Right cardiac atrium (tissue), 5 donors: ENCODE results near the gene TGFBR1. TPM values are rescaled to one million over a fixed set of nuclear protein-coding genes. Genes with fewer than 3 reads are reported as not detected.
A peak's percentile ranks its signal among the peaks of the same experiment; 100 is the strongest.

Source experiments
- ATAC-seq, 2 donors: fragments of 200-7000 bp; cut with Tn5 transposase; one replicate each; pipeline versions ENCODE4 v1.8.0 to v1.9.1; 2020; ENCODE audit warnings: moderate library complexity in 2 of 2, mild to moderate bottlenecking in 1 of 2
- DNase-seq, 3 donors: peaks; one replicate each; pipeline ENCODE4 v3.0.0-alpha.2; 2020
- H3K27ac ChIP-seq: one replicate; pipeline ENCODE4 v1.5.1; 2013; ENCODE audit warnings: mild to moderate bottlenecking, low read length, control low read depth, moderate library complexity
- H3K27me3 ChIP-seq: one replicate; pipeline ENCODE4 v1.6.1; 2013; ENCODE audit not compliant: control insufficient read depth, insufficient read depth
- H3K4me1 ChIP-seq: one replicate; pipeline ENCODE4 v1.6.1; 2013; ENCODE audit warnings: low read length; ENCODE audit not compliant: control insufficient read depth, insufficient read depth
- H3K4me3 ChIP-seq: one replicate; pipeline ENCODE4 v1.5.1; 2013; ENCODE audit warnings: low read length, control low read depth
- H3K9me3 ChIP-seq: one replicate; pipeline ENCODE4 v1.6.1; 2013; ENCODE audit warnings: low read length; ENCODE audit not compliant: control insufficient read depth
- WGBS: extraction: QIAGEN DNeasy Blood & Tissue Kit; methylation state at CpG from one replicate; pipeline ENCODE4 v1.1.7; 2013; 5-methylcytosine and 5-hydroxymethylcytosine counted together
- intact Hi-C, 4 donors: fragments of 100-400 bp; cut with DNase I; formaldehyde crosslinking; loops; one replicate each; pipeline versions ENCODE4 v1.11.0 to v1.14.0; 2022 to 2023
- polyA plus RNA-seq: library from polyadenylated mRNA; stranded (reverse); fragments of 200-250 nt; gene quantifications from one replicate; pipeline ENCODE4 v1.2.3, GENCODE V29; 2013
- total RNA-seq, 4 donors: library from RNA; stranded (reverse); fragmentation: NEBNext Ultra II Directional; extraction: Animal tissue kit (Norgen Biotek cat#: 25700); gene quantifications; one replicate each; pipeline ENCODE4 v1.2.1, GENCODE V29; 2021
- donor health status: healthy with polysubstance abuse.
- donor health status: DM: no; HTN: yes; CAD: no.
- donor health status: DM: no; HTN: no; CAD: no.
- donor health status: DM: no; HTN: yes; CAD: no; lungs with severe emphysema.
- donor health status: DM: yes; HTN: yes; CAD: no.

TGFBR1 gene
- total and polyA plus RNA-seq, 5 donors, result 4.3 to 25.8 (median 14.5) TPM

GRCh38 chr9:99076483-99077171 lies 28.3 kb upstream of the TGFBR1 start:
- intact Hi-C loops, result no loop called here
- Histone ChIP-seq H3K9me3 (no peaks in the 10 kb centered on the region), H3K4me1 (peaks cover 7% of the 10 kb centered on the region), H3K27me3 (no peaks in the 10 kb centered on the region), H3K4me3 (no peak overlapping the region), H3K27ac (no peak overlapping the region)
- WGBS, result 42% methylated on average over 6 of the region's 6 CpGs
- peak in 2 of 3 donors; percentile 62 to 70 for DNase-seq
- peak in 1 of 2 donors; percentile 47 for ATAC-seq

GRCh38 chr9:99078717-99079116 lies 26.2 kb upstream of the TGFBR1 start:
- no peak overlapping the region for H3K4me3 ChIP-seq
- H3K27me3 ChIP-seq, result no peaks in the 10 kb centered on the region
- no peak overlapping the region for H3K27ac ChIP-seq
- intact Hi-C loops, result no loop called here
- ATAC-seq (no peak), DNase-seq (no peak)
- 80% methylated on average over 2 of the region's 2 CpGs for WGBS
- H3K4me1 ChIP-seq, result peaks cover 7% of the 10 kb centered on the region
- no peaks in the 10 kb centered on the region for H3K9me3 ChIP-seq

GRCh38 chr9:99079542-99079941 lies 25.4 kb upstream of the TGFBR1 start:
- no peak overlapping the region for H3K4me3 ChIP-seq
- no peaks in the 10 kb centered on the region for H3K9me3 ChIP-seq
- H3K4me1 ChIP-seq, result peaks cover 7% of the 10 kb centered on the region
- ATAC-seq (no peak), DNase-seq (no peak)
- intact Hi-C loops, result no loop called here
- H3K27ac ChIP-seq, result no peak overlapping the region
- H3K27me3 ChIP-seq, result no peaks in the 10 kb centered on the region
- WGBS, result 88% methylated on average over 3 of the region's 3 CpGs

- no peak for DNase-seq
- Histone ChIP-seq H3K27ac (no peak overlapping the region), H3K27me3 (no peaks in the 10 kb centered on the region), H3K4me1 (no peaks in the 10 kb centered on the region), H3K4me3 (no peak overlapping the region), H3K9me3 (no peaks in the 10 kb centered on the region)
- WGBS, result 71% methylated on average over 6 of the region's 6 CpGs
- ATAC-seq, result no peak
- intact Hi-C loops, result no loop called here
Measured at GRCh38 chr9:99083051-99083450, 21.9 kb upstream of the TGFBR1 start.

- Histone ChIP-seq H3K4me1 (no peaks in the 10 kb centered on the region), H3K27ac (peak overlapping the region; percentile 17), H3K4me3 (no peak overlapping the region), H3K9me3 (no peaks in the 10 kb centered on the region), H3K27me3 (no peaks in the 10 kb centered on the region)
- ATAC-seq, result peak; percentile 74 to 80
- no peak for DNase-seq
- WGBS, result 60% methylated on average over 12 of the region's 12 CpGs
- intact Hi-C loops, result no loop called here
Measured at GRCh38 chr9:99085949-99086948, 18.7 kb upstream of the TGFBR1 start.

- DNase-seq (no peak), ATAC-seq (no peak)
- Histone ChIP-seq H3K27ac (no peak overlapping the region), H3K27me3 (no peaks in the 10 kb centered on the region), H3K4me3 (no peak overlapping the region), H3K4me1 (no peaks in the 10 kb centered on the region), H3K9me3 (no peaks in the 10 kb centered on the region)
- intact Hi-C loops, result no loop called here
- WGBS, result 97% methylated on average over 3 of the region's 3 CpGs
Measured at GRCh38 chr9:99087462-99087861, 17.5 kb upstream of the TGFBR1 start.

GRCh38 chr9:99090336-99091130 lies 14.4 kb upstream of the TGFBR1 start:
- WGBS, result 95% methylated on average over 5 of the region's 5 CpGs
- ATAC-seq (no peak), DNase-seq (no peak)
- Histone ChIP-seq H3K4me1 (no peaks in the 10 kb centered on the region), H3K4me3 (no peak overlapping the region), H3K9me3 (no peaks in the 10 kb centered on the region), H3K27me3 (no peaks in the 10 kb centered on the region), H3K27ac (no peak overlapping the region)
- intact Hi-C loops, result no loop called here

- intact Hi-C loops, result no loop called here
- DNase-seq (peak in 1 of 3 donors; percentile 32), ATAC-seq (peak in 1 of 2 donors; percentile 45)
- WGBS, result 65% methylated on average over 6 of the region's 6 CpGs
- Histone ChIP-seq H3K4me1 (peaks cover 4% of the 10 kb centered on the region), H3K27me3 (no peaks in the 10 kb centered on the region), H3K27ac (no peak overlapping the region), H3K4me3 (no peak overlapping the region), H3K9me3 (no peaks in the 10 kb centered on the region)
Measured at GRCh38 chr9:99092643-99093491, 12.0 kb upstream of the TGFBR1 start.

- intact Hi-C loops, result no loop called here
- no peaks in the 10 kb centered on the region for H3K9me3 ChIP-seq
- H3K27ac ChIP-seq, result no peak overlapping the region
- no peaks in the 10 kb centered on the region for H3K27me3 ChIP-seq
- no peak for DNase-seq
- 81% methylated on average over 3 of the region's 3 CpGs for WGBS
- H3K4me3 ChIP-seq, result no peak overlapping the region
- H3K4me1 ChIP-seq, result peaks cover 4% of the 10 kb centered on the region
- ATAC-seq, result no peak
Measured at GRCh38 chr9:99093492-99093791, 11.5 kb upstream of the TGFBR1 start.

- ATAC-seq, result no peak
- Histone ChIP-seq H3K27ac (no peak overlapping the region), H3K9me3 (no peaks in the 10 kb centered on the region), H3K4me1 (peaks cover 4% of the 10 kb centered on the region), H3K4me3 (no peak overlapping the region), H3K27me3 (no peaks in the 10 kb centered on the region)
- no peak for DNase-seq
- intact Hi-C loops, result no loop called here
- WGBS, result 89% methylated on average over 3 of the region's 3 CpGs
Measured at GRCh38 chr9:99095565-99095964, 9.3 kb upstream of the TGFBR1 start.
